ENCODE results near the gene DIAPH3. TPM values are rescaled to one million over a fixed set of nuclear protein-coding genes. Genes with fewer than 3 reads are reported as not detected.
"Not testable (repeated sequence)": the region's sequence is repeated elsewhere in the genome, so short reads cannot be mapped to it uniquely, and the experiment has no call there.

The DIAPH3 gene
- polyA plus RNA-seq (ENCODE audit: insufficient read length in 4 of 4) = 10 to 100 TPM; 10.3 to 14.3 (median 11.8) TPM

GRCh38 chr13:60163478-60164233 lies at the start of gene DIAPH3:
Gene DIAPH3 (minus strand): TSS chr13:60163928. CDS start chr13:60163766, 162 bp downstream.
- DNase-seq (ENCODE audit: low read depth in 4 of 4, low spot score in 2 of 4) = peak; percentile 81 to 92 (median 86)

- no peak for DNase-seq (ENCODE audit: low read depth in 4 of 4, low spot score in 2 of 4)
Observed at GRCh38 chr13:60213236-60213744, 49.6 kb upstream of the DIAPH3 start.

GRCh38 chr13:60211548-60211947 lies 47.8 kb upstream of the DIAPH3 start:
- DNase-seq (ENCODE audit: low read depth in 4 of 4, low spot score in 2 of 4) = no peak

- no peak for DNase-seq (ENCODE audit: low read depth in 4 of 4, low spot score in 2 of 4)
Observed at GRCh38 chr13:60210510-60211330, 47.0 kb upstream of the DIAPH3 start.

- not testable (repeated sequence) for DNase-seq (ENCODE audit: low read depth in 4 of 4, low spot score in 2 of 4)
Observed at GRCh38 chr13:60205499-60205898, 41.8 kb upstream of the DIAPH3 start.

- DNase-seq (ENCODE audit: low read depth in 4 of 4, low spot score in 2 of 4) = no peak
Observed at GRCh38 chr13:60201286-60201685, 37.6 kb upstream of the DIAPH3 start.

- not testable (repeated sequence) for DNase-seq (ENCODE audit: low read depth in 4 of 4, low spot score in 2 of 4)
Observed at GRCh38 chr13:60195893-60196292, 32.2 kb upstream of the DIAPH3 start.

GRCh38 chr13:60182907-60183306 lies 19.2 kb upstream of the DIAPH3 start:
- DNase-seq (ENCODE audit: low read depth in 4 of 4, low spot score in 2 of 4) = no peak

- no peak for DNase-seq (ENCODE audit: low read depth in 4 of 4, low spot score in 2 of 4)
Observed at GRCh38 chr13:60178327-60178726, 14.6 kb upstream of the DIAPH3 start.

GRCh38 chr13:60175571-60175970 lies 11.8 kb upstream of the DIAPH3 start:
- no peak for DNase-seq (ENCODE audit: low read depth in 4 of 4, low spot score in 2 of 4)

- no peak for DNase-seq (ENCODE audit: low read depth in 4 of 4, low spot score in 2 of 4)
Observed at GRCh38 chr13:60174113-60174512, 10.4 kb upstream of the DIAPH3 start.

- DNase-seq (ENCODE audit: low read depth in 4 of 4, low spot score in 2 of 4) = no peak
Observed at GRCh38 chr13:60172111-60172510, 8.4 kb upstream of the DIAPH3 start.

GRCh38 chr13:60170414-60170813 lies 6.7 kb upstream of the DIAPH3 start:
- DNase-seq (ENCODE audit: low read depth in 4 of 4, low spot score in 2 of 4) = no peak

GRCh38 chr13:60169239-60170031 lies 5.7 kb upstream of the DIAPH3 start:
- no peak for DNase-seq (ENCODE audit: low read depth in 4 of 4, low spot score in 2 of 4)

GRCh38 chr13:60167121-60167520 lies 3.4 kb upstream of the DIAPH3 start:
- no peak for DNase-seq (ENCODE audit: low read depth in 4 of 4, low spot score in 2 of 4)

GRCh38 chr13:60165391-60166099 lies 1.8 kb upstream of the DIAPH3 start:
- no peak for DNase-seq (ENCODE audit: low read depth in 4 of 4, low spot score in 2 of 4)

GRCh38 chr13:60164234-60164889 lies 634 bp upstream of the DIAPH3 start:
- peak in 1 of 4 donors; percentile 35 for DNase-seq (ENCODE audit: low read depth in 4 of 4, low spot score in 2 of 4)

- DNase-seq (ENCODE audit: low read depth in 4 of 4, low spot score in 2 of 4) = no peak
Observed at GRCh38 chr13:60162096-60162495, 1.6 kb downstream of the DIAPH3 start.

- peak in 2 of 4 donors; percentile 6 to 20 for DNase-seq (ENCODE audit: low read depth in 4 of 4, low spot score in 2 of 4)
Observed at GRCh38 chr13:60158321-60158801, 5.4 kb downstream of the DIAPH3 start.
